AG04449 (cell line): ENCODE data around the gene PTPRK.

Experiments used
- CTCF ChIA-PET: fragments of 350-600 bp; formaldehyde crosslinking; extraction: SDS; loops from one replicate; lab custom pipeline; 2021; ENCODE audit warnings: antibody characterized with exemption; lab: Yijun Ruan, JAX
- POLR2A ChIA-PET: fragments of 400-600, 350-600 bp; formaldehyde crosslinking; extraction: SDS; loops from one replicate; lab custom pipeline; 2020; ENCODE audit warnings: antibody characterized with exemption, inconsistent platforms; lab: Yijun Ruan, JAX
- DNase-seq: peaks from one replicate; pipeline ENCODE4 v3.0.0-alpha.2; 2010; ENCODE audit warnings: low read depth, low spot score
- H3K4me3 ChIP-seq: 2 replicates; pipeline ENCODE4 v1.5.1; 2011; ENCODE audit warnings: low read depth, mild to moderate bottlenecking, control low read depth, low read length
- TF ChIP-seq, protein P1 (sequence below): IDR thresholded peaks from one replicate; pipeline ENCODE4 v1.5.1; 2011; ENCODE audit warnings: mild to moderate bottlenecking, moderate library complexity, low read length, control low read depth, inconsistent platforms; ENCODE audit not compliant: insufficient read depth; ENCODE audit errors: missing control alignments

The PTPRK gene

DNA sequence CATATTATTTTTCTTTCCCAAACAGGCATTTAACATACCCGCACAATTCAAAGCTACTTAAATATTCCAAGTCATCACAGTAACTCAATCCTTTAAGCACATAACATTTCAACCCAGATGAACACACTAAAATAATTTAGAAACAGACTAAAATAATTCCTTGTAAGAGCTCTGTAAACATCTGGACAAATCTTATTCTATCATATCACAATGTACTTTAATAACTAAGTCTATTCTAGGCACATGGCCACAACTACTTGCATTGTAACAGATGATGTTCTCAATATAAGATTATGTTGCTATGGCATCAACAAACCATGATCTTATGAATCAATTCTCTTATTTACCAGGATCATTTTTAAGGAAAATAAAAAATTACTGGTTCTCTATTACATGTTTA lies 496.4 kb downstream of the PTPRK start:
- TF ChIP-seq, protein P1, sequence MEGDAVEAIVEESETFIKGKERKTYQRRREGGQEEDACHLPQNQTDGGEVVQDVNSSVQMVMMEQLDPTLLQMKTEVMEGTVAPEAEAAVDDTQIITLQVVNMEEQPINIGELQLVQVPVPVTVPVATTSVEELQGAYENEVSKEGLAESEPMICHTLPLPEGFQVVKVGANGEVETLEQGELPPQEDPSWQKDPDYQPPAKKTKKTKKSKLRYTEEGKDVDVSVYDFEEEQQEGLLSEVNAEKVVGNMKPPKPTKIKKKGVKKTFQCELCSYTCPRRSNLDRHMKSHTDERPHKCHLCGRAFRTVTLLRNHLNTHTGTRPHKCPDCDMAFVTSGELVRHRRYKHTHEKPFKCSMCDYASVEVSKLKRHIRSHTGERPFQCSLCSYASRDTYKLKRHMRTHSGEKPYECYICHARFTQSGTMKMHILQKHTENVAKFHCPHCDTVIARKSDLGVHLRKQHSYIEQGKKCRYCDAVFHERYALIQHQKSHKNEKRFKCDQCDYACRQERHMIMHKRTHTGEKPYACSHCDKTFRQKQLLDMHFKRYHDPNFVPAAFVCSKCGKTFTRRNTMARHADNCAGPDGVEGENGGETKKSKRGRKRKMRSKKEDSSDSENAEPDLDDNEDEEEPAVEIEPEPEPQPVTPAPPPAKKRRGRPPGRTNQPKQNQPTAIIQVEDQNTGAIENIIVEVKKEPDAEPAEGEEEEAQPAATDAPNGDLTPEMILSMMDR: no peak
- ChIA-PET CTCF (no interaction called here), POLR2A (no interaction called here)
- no peak for DNase-seq
- H3K4me3 ChIP-seq: no peak overlapping the region

DNA sequence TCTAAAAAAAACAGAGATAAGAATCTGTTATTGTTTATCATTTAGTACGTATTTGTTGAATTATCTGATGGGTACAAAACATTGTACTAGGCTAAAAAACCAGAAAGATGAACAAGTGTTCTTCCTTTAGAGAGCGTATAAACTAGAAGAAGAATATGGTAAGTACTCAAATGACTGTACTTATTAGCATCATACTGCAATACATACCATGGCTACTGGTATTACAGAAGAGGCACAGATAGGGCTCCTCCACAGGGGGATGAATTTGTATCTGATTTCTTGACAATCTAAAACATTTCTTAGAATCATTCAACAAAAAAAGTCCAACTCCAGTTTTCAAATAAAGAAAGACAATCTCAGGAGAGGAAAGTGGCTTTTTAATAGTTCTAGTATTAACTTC lies 501.6 kb downstream of the PTPRK start:
- no peak overlapping the region for H3K4me3 ChIP-seq
- TF ChIP-seq, protein P1: no peak
- ChIA-PET CTCF (no interaction called here), POLR2A (no interaction called here)
- DNase-seq: no peak

DNA sequence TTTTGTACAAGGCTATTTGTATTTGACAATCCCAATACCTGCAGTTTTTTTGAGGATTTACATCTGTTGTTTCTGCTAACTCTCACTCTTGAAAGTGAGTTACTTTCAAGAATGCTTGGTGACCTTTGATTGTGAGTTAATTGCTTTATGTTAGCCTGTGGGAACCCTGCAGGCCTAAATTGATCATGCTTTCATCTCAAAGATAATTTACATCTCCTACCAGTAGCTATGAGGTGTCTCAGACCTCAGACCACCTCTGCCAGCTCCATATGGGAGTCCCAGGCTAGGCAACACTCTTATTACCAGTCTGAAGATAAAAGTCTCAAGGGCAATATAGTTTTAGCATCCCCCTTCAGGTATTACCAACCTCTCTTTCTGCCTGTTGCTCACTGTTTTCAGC lies 503.1 kb downstream of the PTPRK start:
- ChIA-PET CTCF (no interaction called here), POLR2A (no interaction called here)
- DNase-seq: no peak
- TF ChIP-seq, protein P1: no peak
- H3K4me3 ChIP-seq: no peak overlapping the region

DNA sequence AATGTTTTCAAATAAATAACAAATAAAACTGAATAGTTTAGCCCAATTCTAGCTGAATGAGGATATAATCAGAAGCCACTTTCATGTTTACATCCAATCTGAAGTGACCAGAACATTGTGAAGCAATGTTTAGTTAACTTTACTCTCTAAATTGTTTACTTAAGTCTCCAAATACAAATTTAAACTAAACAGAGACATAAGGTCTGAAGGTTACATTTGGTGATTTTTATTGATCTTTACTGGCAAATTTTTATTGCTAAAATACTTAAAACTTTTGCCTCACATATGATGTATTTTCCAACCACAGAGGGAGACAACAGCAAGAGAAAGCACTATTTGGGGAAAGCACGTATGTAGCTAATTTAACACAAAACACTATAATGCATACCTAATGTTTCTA lies 512.7 kb downstream of the PTPRK start:
- DNase-seq: no peak
- CTCF ChIA-PET: interaction anchor here (0.6 kb wide), 1 partner anchor 191 kb away, joined by 3 read pairs; no protein-coding TSS in a partner anchor
- TF ChIP-seq, protein P1: no peak
- POLR2A ChIA-PET: no interaction called here
- no peak overlapping the region for H3K4me3 ChIP-seq

DNA sequence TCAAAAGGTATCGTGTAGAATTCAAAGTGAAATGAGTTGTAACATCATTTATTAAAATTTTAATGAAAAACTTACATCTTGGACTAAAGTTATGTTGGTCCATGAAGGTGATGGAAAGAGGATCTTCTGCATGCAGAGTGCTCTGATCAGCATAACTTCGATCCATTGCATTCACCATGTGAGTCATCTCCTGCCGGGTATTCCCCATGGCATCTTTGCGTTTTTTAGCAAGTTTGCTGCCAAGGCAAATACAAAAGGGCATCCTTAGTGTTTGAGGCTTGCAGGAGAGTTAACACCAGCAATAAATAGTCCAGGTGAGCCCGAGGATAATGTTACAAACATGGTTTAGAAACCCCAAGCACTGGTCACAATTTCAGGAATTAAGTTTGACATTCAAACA lies 515.4 kb downstream of the PTPRK start:
- POLR2A ChIA-PET: no interaction called here
- H3K4me3 ChIP-seq: no peak overlapping the region
- CTCF ChIA-PET: no interaction called here
- TF ChIP-seq, protein P1: no peak
- DNase-seq: no peak

DNA sequence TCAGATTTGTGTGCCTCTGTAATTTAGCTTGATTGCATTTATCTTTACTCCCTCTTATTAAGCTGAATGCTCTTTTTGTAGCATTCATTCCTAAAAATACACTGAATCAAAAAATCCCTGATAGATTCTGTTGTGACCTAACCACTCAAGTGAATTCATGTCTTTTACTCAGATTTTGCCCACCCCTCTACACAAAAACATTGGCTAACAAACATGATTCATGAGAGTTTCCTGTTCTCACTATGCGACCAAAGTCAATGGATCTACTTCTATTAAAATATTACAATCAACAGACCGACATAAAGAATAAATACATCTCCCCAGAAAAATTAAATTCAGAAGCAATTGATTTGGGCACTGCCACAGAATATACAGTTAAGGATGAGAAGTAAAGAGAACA lies 520.0 kb downstream of the PTPRK start:
- ChIA-PET POLR2A (no interaction called here), CTCF (no interaction called here)
- DNase-seq: no peak
- TF ChIP-seq, protein P1: no peak
- no peak overlapping the region for H3K4me3 ChIP-seq

DNA sequence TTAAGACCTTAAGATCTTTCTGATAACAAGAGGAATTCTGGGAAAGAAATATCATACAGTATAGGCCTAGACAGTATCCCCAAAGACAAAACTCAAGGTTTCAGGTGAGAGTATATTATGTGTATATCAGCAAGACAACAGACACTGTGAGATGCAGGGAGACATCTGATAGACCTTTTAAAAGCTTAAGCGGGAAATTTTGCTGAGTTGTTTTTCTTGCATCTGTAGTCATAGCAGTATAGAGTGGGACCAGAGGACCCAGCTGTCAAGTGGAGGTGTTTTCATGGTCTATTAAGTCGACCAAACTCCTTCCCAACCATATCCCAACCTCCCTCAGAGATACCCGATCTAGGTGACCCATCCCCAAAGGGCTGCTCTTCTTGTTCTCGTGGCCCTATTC lies 521.4 kb downstream of the PTPRK start:
- no peak overlapping the region for H3K4me3 ChIP-seq
- CTCF ChIA-PET: no interaction called here
- POLR2A ChIA-PET: no interaction called here
- TF ChIP-seq, protein P1: no peak
- DNase-seq: no peak
